Retina (tissue), 1 donor: ENCODE results near the gene CDH23.

Experiments used
- DNase-seq: peaks from one replicate; pipeline ENCODE4 v3.0.0-alpha.2; 2016

Gene CDH23

DNA sequence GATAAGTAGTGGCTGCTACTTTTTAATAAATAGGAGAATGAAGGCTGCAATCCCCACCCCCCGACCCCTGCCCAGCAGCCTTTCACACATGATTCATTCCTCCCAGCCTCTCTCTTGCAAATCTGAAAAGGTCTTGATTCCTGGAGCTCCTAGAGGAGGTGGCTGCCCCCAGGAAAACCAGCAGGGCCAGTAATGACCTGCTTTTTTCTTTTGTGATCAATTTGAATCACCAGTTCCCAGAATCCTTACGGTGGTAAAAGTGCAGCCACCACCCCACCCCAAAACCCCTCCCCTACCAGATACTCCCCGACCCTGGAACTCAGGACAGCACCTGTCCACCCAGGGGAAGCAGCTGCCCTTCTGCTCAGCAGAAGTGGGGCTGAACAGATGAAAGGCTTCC, 213.9 kb downstream of the CDH23 start:
- DNase-seq, result no peak

- DNase-seq, result no peak
Observed at GRCh38 chr10:71611131-71611530, 214.4 kb downstream of the CDH23 start.

- DNase-seq, result no peak
Observed at GRCh38 chr10:71611709-71612422, 215.1 kb downstream of the CDH23 start.

- DNase-seq, result no peak
Observed at GRCh38 chr10:71613261-71613777, 216.6 kb downstream of the CDH23 start.

DNA sequence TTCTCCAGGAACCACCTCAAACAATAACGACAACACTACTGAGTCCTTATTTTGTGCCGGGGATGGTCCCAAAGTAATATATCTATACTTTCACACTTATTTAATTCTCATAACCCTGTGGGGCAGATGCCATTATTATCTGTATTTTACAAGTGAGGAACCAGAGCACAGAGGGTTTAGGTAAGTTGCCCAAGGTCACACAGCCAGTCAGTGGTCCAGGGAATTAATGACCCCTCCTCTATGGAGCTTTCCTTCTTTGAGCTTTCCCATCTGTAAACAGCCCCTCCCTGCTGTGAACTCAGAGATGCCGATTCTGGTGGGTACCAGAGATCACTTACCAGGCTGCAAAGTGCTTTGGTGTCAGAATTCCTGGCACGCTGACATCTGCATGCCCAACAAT, 217.2 kb downstream of the CDH23 start:
- no peak for DNase-seq

DNA sequence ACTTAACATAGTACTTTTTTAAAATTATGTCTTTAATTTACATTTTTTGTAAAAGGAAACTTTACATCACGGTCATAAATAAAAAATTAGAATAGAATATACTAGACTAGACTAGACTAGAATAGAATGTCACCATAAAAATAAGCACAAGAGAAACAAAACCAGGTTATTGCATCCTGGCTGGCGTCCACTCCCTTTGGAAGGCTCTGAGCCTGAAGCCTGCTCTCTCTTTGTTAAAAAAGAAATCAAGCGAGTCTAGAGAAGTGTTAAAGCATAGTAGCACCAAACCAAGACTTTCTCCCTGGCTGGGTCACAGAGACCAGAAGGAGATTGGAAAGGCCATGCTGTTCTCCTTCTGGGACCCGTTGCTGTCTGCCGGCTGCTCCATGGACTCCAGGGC, 218.2 kb downstream of the CDH23 start:
- DNase-seq, result no peak

GRCh38 chr10:71615538-71616329, 219.0 kb downstream of the CDH23 start:
- DNase-seq, result no peak

DNA sequence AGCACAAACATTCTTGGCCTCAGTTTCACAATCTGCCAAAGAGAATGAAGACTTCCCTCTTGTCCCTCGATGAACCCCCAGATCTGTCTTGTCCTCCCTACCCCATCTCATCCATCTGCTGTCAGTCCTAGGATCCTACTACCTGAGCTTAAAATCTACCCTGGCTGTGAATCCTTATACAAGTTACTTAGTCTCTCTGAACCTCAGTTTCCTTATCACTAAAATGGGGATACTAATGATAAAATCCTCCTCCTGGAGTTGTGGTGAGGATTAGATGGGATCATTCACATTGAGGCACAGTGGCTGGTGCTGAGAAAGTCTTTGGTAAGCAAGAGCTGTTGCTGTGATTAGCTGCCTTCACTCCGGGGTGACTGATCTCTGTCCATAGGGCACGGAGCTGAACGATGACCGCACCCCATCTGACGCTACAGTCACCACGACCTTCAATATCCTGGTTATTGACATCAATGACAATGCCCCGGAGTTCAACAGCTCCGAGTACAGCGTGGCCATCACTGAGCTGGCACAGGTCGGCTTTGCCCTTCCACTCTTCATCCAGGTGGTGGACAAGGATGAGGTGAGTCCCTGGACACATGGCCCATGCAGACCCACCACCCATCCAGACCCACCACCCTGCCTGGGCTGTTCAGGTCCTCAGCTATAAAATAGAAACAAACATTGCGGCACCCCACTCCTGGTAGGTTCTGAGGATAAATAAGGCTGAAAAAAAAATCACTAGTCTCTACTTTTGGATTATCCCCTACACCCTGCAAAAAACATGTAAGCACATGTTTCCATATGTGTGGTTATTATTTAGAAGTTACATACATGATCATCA, 220.3 kb downstream of the CDH23 start:
- DNase-seq, result no peak

GRCh38 chr10:71618176-71618575, 221.5 kb downstream of the CDH23 start:
- DNase-seq, result no peak

GRCh38 chr10:71618598-71618997, 221.9 kb downstream of the CDH23 start:
- no peak for DNase-seq

DNA sequence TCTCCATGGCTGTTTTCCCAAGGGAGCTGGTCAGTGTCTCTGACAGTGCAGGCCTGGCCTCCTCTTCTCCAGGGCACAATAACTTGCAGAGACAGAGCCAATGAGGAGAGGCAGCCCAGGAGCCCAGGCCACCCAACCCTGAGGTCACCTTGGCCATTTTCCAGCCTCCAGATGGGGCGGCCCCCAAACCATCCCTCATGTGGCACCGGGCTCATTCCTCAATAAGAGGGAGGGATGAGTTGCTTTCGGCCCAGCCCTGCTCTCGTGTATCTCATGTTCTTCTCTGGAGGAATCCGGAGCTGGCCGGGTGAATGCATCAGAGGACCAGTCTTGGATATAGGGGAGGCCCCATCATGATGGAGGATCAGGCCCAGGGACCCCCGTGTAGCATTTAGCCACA, 223.9 kb downstream of the CDH23 start:
- DNase-seq, result no peak

DNA sequence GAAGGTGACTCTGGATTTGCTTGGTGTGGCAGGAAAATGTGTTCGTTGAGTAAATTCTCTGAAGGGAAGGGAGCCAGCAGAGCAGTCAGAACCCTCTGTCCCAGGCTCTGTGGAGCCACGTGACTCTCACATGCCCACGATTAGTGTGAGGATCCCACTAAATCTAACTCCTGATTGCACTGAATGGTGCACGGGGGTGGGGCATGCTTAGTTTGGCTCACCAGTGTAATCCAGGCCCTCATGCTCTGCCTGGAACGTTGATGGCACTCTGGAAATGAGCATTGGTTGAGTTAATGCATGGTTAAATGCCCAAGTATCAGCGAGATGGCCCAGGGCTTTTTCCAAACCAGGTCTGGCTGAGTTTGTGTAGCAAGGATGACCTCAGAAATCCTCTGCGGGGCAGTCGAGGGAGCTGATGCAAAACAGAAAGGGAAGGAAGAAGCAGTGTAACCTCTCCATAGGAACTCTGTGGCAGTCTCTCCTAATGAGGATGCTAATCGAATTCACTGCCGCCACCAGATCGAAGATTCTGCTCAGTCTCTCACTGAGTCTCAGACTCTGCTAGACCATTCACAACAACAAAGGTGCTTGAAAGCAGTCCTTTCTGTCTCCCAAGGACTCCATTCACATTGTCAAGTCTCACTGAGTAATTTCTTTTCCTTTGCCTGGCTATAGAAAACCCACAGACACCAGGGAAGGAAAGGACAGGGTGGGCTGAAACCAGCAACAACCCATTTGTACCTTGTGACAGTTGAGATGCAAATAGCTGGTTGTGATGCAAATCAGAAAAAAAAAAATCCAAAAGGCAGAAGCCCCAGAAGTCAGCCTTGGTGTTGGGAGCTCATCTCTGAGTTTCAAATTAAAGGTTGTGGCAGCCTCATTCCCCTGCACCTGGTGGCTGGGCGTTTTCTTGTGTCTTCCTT, 224.8 kb downstream of the CDH23 start:
- peak; percentile 59 for DNase-seq

DNA sequence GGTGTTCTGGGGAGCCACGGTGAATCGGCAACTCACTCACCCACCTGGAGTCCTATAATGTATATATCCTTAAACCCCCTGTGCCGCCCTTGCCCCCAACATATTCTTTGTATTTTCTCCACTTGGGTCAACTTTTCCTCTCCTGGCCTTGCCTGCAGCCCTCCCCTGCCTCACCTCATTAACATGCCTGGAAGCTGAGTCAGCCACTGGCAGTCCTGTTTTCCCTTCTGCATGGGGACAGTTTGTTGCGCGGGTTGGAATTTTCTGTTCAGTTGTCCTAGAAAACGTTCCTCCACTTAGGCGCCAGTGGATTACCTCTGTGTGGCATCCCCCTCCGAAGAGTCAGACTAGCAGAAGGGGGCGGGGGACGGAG, 225.4 kb downstream of the CDH23 start:
- DNase-seq, result no peak

- peak; percentile 74 for DNase-seq
Observed at GRCh38 chr10:71622616-71623015, 225.9 kb downstream of the CDH23 start.

DNA sequence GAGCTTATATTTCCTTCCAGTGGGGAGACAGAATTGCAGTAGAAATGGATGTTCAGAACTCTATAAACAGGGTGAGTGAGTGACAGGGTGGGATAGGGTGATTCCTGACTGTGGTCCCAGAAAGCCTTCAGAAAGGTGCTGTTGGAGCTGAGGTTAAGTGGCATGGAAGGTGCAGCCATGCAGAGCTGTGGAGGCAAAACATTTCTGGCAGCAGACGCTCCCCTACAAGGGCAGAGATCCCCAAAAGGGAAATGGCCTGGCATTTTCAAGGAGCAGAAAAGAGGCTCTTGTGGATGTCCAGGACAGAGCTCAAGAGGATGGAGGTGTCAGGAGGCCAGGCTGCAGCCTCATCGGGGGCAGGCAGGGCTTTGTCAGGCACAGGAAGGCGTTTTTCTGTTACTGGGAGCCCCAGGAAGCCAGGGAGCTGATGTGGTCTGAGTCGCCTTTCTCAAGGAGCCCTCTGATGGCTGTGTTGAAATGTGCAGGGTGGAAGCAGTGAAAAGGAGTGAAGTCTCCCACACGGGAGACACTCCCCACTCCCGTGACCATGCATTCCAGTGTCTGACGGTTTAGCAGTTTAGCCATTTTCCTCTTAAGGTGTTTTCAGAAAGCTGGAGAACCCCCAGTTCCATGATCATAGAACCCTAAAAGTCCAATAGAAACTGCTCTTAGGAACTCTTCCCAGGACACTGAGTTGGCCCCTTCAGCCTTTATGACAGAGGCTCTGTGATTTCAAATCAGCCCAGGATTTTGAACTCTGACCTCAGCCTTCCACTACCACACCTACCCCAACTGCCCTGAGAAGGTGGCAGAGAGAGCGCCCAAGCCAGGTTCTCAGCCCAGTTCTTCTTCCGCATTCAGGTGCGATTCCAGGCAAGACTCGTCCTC, 226.6 kb downstream of the CDH23 start:
- peak; percentile 60 for DNase-seq

- no peak for DNase-seq
Observed at GRCh38 chr10:71623986-71624291, 227.2 kb downstream of the CDH23 start.

DNA sequence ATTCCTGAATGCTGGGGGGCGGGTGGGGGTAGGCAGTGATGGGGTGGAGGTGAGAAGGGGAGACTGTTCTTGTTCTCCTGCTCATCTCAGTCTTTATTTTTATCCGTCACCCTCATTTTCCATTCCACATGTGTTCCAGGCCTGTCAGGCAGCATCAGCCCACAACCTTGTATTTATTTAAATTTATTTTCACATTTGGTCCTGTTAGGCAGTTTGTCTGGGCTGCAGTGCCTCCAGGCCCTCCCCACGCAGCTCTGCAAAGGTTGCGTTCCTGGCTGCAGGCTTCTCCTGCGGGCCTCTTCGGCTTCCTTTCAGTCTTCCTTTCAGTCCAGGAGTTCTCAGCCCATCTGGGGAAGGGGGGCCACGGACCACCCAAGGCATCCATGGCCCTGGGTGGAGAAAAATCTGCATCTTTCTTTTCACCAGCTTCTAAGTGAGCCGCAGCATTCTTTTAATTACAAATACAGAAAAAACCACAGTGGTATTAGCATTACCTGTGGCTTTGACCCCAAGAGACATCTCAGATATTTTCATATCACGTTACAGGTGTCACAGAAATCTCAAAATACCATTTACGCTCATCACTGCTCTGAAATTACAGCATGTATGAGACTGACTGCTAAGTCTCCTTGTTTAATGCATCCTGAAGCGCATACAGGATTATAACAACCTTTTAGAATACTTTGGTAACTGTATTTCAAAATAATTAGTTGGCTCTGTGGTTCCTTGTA, 228.9 kb downstream of the CDH23 start:
- no peak for DNase-seq

DNA sequence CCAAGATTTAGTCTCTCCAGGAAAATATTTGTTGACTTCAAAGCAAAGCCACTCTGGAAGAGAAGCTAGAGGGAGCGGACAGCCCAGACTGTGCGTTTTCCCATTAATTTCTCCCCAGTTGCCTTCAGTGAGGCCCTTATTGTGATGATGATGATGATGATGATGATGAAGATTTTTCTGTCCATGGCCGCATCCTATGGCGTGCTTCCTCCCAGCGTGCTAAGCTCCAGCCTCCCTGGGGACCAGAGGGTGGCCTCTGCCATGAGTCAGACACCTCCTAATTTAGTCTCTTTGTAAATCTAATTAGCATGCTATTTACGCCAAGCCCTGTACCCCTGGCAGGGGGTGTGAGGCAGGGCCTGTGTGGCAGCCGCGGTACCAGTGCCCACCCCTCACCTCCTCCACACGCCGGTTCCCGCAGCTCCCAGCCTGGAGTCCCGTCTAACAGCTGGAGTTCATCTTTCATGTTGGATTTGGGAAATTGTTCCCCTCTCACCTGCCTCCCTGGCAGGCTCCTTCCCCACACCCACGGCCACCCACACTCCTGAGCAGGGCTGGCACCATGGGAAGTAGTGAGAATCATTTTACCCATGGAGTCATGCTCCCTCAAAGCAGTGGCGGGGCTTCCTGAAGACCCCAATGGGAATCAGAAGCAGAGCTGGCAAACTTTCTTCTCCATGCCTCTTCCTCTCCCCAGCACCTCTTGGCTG, 230.7 kb downstream of the CDH23 start:
- DNase-seq, result no peak

- DNase-seq, result no peak
Observed at GRCh38 chr10:71627956-71628355, 231.2 kb downstream of the CDH23 start.

DNA sequence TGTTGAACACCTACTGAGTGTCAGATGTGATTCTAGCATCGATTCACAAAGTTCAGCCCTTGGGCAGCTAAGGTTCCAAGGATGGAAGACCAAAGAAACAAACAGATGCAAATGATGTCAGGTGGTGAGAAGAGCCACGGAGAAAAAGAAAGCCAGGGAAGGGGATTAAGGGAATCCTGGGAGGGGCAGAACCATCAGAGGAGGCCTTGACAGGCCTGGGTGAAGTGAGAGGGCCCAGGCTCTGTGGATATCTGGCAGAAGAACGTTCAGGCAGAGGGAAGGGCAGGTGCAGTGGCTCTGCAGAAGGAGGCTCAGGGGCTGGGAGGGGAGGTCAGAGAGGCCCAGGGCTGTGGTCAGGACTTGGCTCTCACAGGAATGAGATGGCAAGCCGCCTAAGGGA, 232.4 kb downstream of the CDH23 start:
- DNase-seq, result no peak
